Measurements from ENCODE around the gene FOXL2.
A peak's percentile ranks its signal among the peaks of the same experiment; 100 is the strongest.
"Not testable (repeated sequence)": the region's sequence is repeated elsewhere in the genome, so short reads cannot be mapped to it uniquely, and the experiment has no call there.

Gene FOXL2

DNA sequence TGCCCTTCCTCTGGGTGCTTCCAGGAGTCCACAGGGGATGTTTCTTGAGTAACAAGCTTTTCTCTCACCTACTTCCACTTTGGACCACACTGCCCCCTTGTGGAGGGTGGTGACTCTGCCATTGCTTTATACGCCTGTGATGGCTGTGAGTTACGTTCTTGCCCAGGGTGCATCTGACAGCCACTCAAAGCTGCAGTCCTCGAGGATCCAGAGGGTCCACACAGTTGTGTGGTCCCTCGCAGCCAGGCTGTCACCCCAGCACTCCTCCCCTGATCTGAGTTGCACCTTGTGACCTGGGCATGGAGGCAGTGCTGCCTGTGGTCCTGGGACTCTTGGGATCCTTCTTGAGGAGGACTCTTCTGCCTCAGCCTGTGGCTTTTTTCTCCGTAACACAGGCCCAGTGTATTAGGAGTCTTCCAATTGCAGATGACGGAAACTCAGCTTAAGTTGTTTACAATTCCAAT, 23.4 kb downstream of the FOXL2 start:
- peak; percentile 84 for DNase-seq

DNA sequence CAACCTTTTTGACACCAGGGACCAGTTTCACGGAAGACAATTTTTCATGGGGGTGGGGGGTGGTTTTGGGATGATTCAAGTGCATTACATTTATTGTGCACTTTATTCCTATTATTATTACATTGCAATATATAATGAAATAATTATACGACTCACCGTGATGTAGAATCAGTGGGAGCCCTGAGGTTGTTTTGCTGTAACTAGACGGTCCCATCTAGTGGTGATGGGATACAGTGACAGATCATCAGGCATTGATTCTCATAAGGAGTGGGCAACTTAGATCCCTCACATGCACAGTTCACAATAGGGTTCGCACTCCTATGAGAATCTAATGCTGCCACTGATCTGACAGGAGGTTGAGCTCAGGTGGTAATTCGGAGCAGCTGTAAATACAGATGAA, 24.5 kb downstream of the FOXL2 start:
- DNase-seq = not testable (repeated sequence)

DNA sequence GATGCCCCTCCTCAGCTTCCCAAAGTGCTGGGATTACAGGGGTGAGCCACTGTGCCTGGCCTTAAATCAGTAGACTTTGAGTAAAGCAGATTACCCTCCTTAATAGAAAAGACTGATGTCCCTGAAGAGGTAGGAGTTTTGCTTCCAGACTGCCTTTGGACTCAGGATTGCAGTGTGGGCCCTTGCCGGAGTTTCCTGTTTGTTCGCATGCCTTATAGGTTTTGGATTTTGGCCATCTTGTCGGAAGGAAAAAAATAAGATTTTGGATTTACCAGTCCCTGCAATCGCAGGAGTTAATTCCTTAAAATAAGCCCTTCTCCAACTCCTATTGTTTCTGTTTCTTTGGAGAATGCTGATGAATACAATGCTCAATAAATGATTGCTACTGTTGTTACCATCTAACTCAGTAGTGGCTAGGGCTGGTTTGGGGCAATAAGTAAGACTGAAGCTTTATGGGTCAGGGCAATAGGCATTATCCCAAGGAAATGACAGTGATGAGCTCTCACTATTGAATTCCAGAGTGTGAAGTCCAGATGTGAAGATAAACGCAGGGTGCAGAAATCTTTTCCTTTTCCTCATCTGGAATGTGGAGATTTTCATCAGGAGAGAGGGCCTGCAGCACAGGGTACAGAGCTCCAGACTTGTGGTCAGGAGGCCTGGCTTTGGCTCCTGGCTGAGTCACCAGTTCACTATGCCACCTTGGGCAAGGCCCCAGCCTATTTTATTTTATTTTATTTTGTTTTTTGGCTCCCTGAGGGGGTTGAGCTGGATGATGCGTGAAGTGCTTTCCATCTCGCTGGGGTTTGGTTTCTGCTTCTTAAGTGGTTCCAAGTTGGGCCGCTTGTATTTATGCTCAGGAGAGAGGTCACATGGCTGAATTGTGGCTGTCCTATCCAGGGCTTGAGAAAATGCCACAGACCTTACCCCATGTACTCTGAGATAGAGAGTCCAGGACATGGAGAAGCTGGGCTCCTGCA, 25.3 kb downstream of the FOXL2 start:
- no peak for DNase-seq

DNA sequence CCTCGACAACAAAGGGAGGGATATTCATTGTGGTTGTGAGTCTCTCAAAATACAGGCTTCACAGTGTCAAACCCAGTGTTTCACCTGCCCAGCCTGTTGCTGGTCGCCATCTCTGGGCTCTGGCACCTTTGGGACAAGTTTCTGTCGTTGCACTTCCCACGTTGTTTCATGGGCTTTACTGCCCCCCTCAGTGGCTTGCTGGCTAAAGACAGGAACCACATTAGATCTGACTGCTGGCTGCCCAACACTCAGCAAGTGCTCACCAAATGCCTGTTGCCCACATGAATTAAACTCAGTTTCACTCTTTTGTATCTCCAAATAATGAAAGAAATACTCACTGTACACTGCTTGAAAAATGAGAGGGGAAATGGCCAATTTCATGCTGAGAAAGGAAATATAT, 27.6 kb downstream of the FOXL2 start:
- no peak for DNase-seq

DNA sequence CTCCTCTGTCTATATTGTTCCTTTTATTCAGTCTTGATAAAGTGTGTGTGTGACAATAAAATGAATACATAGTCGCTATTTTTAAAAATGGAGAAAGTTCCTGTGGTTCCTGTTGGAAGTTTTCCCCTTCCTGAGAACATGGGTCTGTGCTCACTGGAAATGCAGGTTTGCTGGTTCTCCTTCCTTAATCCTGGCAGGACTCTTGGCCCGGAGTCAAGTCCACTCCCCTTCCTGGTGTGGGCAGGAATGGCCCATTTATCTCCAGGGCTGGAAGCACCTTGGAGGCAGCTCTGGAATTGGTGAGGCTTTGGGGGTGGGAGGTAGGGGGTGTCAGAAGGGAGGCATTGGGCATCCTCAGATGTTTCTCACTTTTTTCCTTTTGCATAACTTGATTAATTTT, 30.1 kb downstream of the FOXL2 start:
- DNase-seq = no peak

DNA sequence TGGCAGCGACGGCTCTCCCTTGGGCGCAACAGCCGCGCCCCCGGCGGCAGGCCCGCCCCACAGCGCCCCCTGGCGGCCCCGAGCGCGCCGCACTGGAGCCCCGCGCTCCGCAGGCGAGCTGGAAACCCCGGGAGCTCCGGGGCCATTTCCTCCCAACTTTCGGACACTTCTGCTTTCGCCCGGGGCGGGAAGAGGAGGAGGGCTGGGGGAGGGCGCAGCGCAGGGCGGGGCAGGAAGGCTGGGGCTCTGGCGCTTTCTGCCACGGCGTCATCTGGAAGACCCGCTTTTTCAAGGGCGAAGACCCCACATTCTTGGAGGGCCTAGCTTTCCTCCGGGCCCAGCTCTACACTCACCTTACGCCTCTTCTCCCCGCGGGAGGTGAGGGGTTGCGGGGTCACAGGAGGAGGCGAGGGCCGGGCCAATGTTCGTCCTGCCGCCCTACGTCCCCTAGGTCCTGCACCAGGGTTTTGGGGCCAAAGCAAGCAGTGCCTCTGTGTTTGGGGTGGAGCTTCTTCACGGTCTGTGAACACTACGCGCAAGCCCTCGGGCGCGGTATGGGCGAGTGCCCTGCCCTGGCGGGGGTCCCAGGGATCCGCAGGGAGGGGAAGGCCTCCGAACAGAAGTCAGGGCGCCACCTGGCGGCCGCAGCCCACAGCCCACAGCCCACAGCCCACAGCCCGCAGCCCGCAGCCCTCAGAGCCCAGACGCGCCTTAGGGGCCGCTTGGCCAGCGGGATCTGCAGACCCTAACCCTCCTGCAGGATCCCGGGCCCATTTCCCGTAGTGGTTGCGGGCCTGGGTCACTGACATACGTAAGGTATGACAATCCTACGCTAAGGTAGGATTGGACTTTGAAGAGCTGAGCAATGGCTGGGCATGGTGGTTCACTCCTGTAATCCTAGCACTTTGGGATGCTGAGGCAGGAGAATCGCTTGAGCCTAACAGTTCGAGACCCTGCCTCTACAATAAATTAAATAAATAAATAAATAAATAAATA, 31.1 kb downstream of the FOXL2 start:
- peak; percentile 81 for DNase-seq

DNA sequence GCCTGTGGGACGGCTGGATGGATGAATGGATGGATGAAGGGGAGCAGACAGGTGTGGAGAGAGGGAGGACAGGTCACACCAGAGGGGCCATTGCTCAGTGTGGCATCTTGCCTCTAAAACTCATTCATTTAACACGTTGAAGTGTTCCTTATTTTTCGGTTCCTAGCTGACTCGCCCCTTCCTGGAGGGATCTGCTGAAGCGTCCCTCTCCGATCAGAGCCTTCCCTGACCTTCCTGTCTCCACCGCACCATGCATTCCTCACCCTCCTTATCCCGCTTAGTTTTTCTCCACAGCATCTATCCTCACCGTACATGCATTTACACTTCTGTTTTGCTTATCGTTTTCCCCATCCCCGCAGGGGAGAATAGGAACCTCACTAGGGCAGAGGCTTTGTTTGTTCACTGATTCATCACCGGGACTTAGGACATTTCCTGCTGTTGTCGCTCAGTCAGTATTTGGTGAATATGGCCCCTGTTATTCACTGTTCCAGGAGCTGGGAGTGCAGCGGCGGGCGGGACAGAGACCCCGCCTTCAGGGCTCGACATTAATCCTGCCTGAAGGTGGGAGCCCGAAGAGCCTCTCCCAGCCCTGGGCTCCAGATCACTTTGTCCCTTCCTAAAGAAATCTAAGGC, 32.0 kb downstream of the FOXL2 start:
- peak; percentile 71 for DNase-seq

DNA sequence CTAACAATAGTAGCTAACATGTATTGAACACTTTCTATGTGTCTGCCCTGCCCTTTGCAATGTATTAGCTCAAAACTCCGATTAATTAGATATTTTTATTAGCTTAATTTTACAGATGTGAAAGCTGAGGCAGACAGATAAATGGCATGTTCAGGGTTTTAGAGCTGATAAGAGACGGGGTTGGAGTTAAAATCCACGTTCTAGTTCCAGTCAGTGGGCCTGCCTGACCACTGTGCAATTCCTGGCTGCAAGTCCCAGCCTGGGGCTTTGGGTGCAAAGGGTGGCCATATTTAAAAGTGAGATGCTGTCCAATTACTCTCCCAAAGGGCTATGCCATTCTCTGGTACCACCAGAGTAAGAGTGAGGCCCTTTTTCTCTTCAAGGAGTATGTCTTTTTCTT, 33.2 kb downstream of the FOXL2 start:
- DNase-seq = no peak

DNA sequence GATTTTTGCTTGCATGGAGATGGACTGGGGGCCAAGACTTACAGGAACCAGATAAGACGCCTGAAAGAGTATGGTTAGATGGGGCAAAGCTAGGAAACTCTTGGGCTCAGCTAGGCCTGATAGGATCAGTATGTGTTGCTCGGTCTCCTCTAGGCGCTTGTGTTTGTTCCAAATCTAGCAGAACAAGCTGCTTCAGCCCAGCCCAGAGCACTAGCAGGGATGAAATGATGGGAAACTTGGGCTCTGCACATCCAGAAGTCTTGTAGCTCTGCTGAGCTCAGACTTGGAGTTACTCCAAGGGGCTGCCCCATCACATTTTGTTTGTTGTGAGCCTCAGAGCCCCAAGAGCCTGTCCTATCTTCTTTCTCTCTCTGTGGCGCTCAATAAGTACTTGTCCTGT, 34.7 kb downstream of the FOXL2 start:
- DNase-seq = no peak

DNA sequence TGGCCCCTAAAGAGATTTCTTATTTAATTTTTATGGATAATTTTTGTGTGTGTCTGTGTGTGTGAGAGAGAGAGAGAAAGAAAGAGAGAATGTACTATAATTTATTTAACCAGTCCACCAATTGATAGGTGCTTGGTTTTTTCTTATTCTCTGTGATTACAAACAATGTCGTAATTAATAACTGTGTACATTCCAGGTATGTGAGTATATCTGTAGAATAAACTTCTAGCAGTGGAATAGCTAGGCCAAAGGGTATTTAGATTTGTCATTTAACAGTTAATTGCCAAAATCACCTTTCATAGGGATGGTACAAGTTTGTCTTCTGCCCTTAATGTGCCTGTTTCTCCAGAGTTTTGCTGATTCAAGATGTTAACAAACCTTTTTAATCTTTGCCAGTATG, 35.3 kb downstream of the FOXL2 start:
- DNase-seq = no peak

DNA sequence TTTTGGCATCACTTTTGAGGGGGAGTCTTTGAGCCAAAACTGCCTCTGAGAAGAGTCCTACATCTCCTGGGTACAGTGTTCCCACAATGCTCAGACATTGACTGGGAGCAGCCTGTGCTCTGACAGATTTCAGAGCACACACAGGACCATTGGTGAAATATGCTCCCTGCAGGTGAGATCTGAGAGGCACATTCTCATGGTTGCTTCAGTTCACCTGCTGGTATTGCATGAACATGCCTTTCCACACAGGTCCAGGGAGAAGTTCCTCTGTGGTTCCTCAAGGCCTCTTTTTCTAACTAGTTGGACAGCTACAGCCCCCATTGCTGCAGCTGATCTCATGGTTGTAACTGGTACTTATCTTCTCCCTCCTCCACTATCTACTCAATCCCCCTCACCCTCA, 37.0 kb downstream of the FOXL2 start:
- no peak for DNase-seq

DNA sequence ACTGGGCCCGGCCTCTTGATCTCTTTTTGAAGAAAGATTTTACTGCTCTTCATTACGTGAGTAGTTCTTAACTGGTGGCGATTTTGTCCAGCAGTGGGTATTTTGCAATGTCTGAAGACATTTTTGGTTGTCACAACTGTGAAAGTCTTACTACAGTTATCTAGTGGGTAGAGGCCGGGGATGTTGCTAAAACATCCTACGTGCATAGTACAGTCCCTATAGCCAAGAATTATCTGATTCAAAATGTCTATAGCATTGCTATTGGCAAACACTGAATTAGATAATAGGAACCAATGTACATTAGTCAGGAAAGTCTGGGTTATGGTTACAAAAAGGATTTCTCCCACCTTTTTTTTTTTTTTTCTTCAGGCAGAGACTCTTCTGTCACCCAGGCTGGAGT, 38.1 kb downstream of the FOXL2 start:
- peak; percentile 52 for DNase-seq

DNA sequence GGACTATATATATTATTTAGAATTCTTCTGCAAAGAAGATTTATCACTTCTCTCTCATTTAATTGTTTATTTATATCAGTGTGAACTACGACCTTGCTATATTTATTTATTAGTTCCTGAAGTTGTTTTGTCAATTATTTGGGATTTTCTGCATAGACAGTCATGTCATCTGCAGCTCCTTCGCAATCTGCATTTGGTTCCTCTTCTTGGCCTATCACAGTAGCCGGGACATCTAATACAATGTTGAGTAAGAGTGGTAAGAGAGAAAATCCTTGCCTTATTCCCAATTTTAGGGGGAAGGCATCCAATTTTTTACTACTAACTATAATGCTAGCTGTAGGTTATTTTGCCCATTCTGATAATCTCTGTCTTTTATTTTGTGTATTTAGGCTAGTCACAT, 39.4 kb downstream of the FOXL2 start:
- DNase-seq = peak; percentile 34

DNA sequence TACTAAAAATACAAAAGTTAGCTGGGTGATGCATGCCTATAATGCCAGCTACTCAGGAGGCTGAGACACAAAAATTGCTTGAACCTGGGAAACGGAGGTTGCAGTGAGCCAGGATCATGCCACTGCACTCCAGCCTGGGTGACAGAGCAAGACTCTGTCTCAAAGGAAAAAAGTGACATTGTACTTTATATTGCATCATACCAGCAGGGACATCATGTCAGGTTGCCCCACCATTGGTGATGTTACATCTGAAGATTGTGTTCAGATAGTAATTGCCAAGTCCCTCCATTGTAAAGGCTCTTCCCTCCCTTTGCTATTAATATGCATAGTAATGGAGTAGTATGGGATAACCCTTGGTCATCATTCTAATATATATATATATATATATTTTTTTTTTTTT, 44.8 kb downstream of the FOXL2 start:
- DNase-seq = peak; percentile 31

DNA sequence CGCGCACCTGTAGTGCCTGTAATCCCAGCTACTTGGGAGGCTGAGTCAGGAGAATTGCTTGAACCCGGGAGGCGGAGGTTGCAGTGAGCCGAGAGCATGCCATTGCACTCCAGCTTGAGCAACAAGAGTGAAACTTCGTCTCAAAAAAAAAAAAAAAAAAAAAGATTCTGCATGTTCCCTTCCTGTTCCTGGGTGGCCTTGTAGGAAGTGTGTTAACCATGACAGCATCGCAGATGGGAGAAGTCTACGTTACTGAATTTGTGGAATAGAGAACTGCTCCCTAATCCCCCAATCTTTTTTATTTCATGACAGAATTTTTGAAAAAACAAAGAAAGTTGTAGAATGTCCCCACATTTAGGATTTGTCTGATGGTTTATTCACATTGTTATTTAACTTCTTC, 45.4 kb downstream of the FOXL2 start:
- DNase-seq = peak; percentile 89

DNA sequence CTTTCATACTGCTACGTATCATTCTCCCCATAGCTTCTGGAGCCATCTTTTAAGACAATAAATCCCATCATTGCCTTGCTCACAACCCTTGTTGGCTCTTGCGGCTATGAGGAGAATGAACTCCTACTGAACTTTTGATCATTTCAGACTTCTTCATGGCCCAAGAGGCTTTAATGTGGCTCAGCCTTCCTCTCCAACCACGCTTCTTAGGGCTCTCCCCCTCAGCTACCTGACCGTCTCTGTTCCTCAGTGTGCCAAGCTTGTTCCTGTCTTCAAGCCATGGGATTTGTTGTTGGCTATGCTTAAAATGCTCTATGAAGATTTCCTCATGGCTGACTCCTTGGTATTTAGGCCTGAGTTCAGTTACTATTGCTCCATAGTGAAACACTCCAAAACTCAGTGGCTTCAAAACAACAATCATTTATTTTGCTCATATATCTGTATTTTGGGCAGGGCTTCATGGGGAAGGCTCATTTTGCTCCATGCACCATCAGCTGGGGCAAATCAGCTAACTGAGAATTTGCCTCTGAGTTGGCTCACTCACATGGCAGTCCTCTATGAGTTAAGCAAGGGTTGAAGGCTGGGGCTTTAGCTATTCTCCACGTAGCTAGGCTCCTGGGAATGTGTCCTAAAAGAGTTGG, 47.5 kb downstream of the FOXL2 start:
- DNase-seq = no peak

DNA sequence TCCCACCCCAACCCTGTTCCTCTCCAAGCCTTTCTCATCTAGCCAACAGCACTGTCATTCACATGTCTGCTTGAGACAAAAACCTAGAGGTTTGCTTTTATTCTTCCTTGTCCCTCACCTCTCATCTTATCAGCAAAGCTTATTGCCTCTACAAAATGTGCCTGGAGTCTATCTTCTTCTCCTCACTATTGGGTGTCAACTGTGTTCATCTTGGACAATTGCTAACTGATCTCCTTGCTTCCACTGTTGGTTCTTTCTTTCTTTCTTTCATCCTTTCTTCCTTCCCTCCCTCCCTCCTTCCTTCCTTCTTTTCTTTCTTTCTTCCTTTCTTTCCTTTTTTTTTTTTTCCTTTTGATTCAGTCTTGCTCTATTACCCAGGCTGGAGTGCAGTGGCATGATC, 48.2 kb downstream of the FOXL2 start:
- DNase-seq = no peak

DNA sequence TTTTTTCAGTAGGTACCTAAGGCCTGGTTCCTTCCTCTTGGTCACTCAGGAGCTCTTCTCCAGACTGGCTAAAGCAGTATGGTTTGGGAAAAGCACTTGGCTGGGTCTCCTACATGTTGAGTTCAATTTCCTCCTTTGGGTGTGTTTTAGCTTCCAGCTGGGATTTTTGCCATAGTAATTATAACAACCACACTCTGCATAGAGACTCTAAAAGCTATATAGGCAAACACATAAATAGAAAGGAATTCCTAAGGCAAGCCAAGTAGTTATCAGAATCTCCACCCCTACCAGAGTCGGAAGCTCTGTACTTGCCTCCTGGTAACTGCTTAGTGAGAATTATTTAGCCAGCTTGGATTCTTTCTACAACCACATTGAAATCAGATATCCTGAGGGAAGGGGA, 48.6 kb downstream of the FOXL2 start:
- no peak for DNase-seq

All from MV-4-11 (cell line).